ENCODE measurements around the gene LDB2.
"Not testable (repeated sequence)": the region's sequence is repeated elsewhere in the genome, so short reads cannot be mapped to it uniquely, and the experiment has no call there.

The LDB2 gene

GRCh38 chr4:16897991-16898827, at the start of gene LDB2:
Gene LDB2, minus strand, starts transcription at chr4:16898645.
- DNase-seq: peak; percentile 31

DNA sequence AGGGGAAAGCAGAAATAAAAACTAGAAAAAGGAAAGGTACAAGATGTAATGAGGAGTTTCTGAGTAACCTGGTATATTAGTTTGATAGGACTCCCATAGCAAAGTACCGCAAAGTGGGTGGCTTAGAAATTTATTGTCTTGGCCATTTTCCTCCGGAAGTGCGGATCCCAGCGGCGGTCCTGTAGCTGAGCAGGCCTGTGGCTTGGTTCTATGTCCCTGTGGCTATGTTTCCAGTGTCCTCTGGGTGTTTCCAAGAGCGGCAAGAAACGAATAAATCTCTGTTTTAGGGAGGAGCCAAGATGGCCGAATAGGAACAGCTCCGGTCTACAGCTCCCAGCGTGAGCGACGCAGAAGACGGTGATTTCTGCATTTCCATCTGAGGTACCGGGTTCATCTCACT, 44.0 kb upstream of the LDB2 start:
- no peak for DNase-seq

GRCh38 chr4:16939178-16939577, 40.7 kb upstream of the LDB2 start:
- DNase-seq: no peak

DNA sequence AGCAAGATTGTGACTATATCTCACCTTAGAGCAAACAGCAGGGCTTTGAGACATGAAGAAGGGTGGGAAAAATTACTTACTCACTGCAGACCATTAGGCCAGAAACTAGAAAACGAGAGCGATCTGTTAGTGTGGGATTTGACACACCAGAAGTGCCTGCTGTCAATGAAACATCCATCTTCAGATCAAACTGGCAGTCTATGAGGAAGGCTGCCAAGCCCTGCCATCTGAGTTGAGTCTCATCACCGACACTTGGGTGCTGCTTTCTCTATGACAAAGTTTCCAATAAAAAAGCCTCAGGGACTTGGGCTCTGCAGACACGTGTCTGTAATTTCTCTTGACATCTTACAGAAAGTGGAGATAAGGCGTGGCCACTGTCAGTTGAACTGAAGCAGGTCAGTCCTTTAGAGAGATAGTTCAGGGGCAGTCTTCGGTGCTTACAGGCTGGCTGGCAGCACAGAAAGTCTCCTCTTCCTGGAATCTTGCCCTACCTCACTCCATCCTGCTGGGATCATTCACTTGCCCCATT, 40.1 kb upstream of the LDB2 start:
- DNase-seq: no peak

DNA sequence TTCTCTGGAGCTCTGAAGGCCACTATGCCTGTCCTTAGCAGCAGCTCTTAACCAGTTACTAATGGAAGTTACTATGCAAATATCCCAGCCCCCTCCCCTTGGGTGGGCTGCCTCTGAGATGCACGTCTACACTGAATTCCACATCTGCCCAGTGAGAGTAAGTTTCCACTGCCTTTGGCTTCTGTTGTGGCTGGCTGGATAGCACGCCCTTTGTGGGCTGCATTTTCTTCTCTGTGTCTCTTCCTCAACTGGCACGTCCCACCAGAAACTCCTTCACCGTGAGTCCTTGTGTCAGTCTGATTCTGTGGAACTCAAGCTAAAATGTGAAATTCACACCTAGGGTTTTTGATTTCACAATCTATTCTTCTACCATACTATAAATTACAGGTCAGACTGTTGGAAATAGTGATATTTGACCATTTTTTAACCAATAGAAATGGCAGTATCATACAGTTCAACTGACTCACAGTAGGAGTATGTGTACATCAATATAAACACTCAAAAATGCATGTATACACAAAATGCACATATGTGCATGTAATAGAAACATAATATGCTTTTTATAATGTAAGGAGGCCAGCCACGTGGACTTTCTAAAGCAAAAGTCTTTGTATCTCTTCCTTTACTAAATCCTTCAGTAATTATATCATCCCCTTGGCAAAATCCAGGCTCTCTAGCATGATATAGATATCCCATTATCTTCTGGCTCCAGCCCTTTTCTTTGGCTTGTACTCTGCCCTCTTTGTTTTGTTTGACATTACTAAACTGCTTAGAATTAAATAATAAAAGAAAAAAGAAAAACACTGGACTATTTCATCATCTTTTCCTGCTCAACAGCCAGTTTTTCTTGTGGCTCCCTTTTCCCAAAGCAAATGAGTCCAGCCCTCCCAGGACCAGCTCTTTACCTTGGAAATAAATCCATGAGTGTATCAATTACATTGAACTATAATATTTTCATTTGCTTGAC, 33.2 kb upstream of the LDB2 start:
- no peak for DNase-seq

GRCh38 chr4:16926214-16926613, 27.8 kb upstream of the LDB2 start:
- no peak for DNase-seq

- DNase-seq: not testable (repeated sequence)
These were observed 20.3 kb upstream of the LDB2 start for GRCh38 chr4:16918716-16919115.

GRCh38 chr4:16916719-16917337, 18.4 kb upstream of the LDB2 start:
- no peak for DNase-seq

- no peak for DNase-seq
These were observed 17.6 kb upstream of the LDB2 start for GRCh38 chr4:16916031-16916430.

- no peak for DNase-seq
These were observed 15.8 kb upstream of the LDB2 start for GRCh38 chr4:16914208-16914607.

- DNase-seq: no peak
These were observed 14.5 kb upstream of the LDB2 start for GRCh38 chr4:16912896-16913295.

DNA sequence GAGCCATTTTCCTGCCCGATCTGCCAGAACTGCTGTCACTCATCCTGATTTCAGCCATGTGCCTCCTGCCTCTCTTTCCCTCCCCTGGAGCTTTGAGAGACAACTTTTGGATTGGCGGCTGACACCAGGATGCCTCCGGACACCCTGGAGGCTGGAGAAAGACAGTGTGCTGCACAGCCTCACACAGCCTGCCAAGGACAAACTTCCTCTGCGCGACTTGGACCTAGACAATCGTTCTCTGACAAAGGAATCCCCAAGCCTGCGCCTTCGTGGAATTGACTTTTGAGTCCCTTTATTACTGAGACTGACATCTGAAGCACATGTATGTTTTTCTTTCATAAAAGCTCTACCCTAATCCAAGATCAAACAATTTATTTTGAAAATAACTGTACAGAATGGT, 10.8 kb upstream of the LDB2 start:
- no peak for DNase-seq

DNA sequence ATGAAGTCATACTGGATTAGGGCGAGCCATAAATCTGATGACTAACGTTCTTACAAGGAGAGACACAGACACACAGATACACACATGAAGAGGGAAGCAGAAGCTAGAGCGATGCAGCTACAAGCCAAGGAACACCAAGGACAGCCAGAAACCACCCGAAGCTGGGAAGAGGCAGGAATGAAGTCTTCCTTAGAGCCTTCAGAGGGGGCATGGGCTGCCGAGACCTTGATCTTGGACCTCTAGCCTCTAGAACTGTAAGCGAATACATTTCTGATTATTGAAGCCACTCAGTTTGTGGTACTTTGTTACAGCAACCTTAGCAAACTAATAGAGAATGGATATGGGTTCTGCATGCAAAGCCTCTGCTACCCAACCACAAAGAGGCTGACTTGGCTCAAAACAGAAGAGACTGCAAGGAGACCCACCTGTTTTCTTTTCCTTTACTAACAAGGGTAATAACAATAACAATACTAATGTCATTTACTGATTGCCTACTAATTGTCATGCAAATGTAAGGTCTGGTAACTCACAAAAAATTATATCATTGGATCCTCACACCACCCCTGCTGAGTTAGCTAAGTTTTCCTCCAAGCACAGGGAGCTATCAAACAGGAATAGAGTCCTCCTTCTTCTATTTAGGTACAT, 10.1 kb upstream of the LDB2 start:
- DNase-seq: no peak

- no peak for DNase-seq
These were observed 1.9 kb upstream of the LDB2 start for GRCh38 chr4:16900325-16900724.

- no peak for DNase-seq
These were observed 1.3 kb downstream of the LDB2 start for GRCh38 chr4:16896881-16897750.

DNA sequence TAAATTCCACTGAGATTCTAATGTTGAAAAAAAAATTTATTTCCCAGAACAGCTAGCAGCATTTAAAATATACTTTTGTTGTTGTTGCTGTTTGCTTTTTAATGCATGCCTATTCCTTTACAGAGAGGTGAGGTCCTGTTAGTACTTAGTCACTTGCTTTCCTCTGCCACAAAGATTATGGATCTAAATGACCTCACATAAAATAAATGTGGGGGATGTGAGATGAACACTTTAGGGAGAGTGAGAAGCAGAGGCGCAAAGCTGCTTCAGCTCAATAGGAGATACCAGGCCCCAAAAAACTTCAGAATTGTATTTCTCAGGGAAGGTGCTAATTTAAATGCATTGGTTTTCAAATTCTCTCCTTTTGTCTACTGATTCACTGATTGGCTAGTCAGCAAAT, 4.0 kb downstream of the LDB2 start:
- no peak for DNase-seq

DNA sequence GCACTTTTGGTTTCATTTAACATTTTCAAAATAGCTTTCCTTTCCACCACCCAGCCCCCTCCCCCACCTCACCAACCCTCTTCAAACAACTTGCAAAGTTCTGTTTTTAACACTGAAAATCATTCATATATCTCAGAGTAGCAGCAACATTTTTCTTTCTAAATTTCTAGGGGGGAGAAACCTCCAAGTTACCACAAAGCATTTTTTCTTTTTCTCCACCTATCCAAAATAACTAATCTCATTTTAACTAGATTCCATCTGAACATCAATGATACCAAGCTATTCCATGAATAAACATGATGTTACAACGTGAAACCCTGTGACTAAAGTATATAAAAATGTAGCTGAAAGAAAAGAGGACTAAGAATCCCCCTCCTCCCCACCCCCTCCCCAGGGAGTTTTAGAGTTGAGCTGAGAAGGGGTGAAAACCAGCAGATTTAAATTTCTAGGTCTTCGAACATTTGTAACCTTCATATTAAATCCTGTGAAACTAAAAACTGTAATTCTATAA, 5.2 kb downstream of the LDB2 start:
- DNase-seq: no peak

DNA sequence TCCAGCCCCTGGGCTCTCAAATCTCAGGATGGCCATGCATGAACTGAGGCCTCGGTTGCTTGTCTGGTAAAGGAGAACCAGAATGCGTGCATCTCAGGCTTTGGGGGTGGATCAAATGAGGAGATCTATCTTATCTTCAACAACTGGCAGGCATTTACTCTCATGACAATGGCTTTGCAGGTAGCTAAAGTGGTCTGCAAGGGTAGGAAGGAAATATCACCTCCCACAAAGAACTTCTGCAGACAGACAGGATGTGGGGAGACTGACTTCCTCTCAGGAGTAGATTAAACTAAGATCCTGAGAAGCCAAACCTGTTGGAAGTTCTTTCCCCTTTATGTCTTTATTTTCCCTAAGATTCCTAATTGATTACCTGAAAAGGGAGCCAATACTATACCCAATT, 7.8 kb downstream of the LDB2 start:
- DNase-seq: no peak

GRCh38 chr4:16889945-16890344, 8.5 kb downstream of the LDB2 start:
- no peak for DNase-seq

DNA sequence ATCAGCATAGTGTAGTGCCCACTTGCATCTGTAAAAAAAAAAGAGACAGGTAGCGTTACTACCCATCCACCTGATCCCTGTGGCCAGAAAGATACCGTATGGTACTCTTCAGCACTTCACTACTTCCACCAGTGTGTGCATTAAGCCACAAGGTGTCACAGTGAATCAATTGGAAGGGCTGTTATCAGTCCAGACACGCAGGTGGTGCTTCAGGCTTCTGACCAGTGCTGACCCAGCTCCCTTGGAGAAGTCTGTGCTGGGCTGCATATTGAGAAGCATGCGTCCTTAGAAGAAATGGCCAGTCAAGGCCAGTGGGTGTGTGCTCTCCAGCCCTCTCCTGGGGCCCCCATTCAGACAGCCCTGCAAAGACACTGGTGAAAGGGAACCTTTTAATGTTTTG, 10.6 kb downstream of the LDB2 start:
- DNase-seq: no peak

DNA sequence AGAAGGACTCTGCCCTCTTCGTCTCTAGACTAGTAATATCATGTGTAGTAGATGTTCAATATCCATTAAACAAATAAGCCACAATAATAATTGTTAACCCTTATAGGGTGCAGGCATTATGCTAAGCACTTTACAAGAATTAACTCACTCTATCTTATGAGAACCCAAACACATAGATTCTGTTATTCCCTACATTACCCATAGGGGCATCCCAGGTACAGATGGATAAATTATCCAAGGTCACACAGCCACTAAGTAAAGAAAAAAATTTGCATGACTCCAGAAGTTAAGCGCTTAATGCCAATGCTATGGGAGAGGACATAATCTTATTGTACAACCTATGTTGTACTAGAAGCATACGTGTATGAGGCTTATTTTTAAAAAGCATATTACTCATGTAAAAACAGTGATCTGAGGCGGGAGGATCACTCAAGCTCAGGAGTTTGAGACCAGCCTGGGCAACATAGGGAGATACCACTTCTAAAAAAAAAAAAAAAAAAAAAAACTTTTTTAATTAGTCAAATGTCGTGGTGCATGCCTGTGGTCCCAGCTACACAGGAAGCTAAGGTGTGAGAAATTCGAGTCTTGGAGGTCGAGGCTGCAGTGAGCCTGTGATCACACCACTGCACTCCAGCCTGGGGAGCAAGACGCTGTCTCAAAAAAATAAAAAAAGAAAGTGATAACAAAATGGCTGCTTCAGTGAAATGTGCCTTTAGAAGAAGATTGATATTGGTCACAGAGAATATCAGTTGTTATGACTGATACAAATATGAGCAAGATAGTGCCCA, 13.6 kb downstream of the LDB2 start:
- no peak for DNase-seq
